Duodenal mucosa (tissue), 2 donors: ENCODE data around the gene PTGR2.
"Not testable (repeated sequence)": the region's sequence is repeated elsewhere in the genome, so short reads cannot be mapped to it uniquely, and the experiment has no call there.

Source experiments
- H3K27ac ChIP-seq: one replicate; pipeline ENCODE4 v1.7.0; 2013; ENCODE audit warnings: low read depth, low read length
- H3K27me3 ChIP-seq, 2 donors: one replicate each; pipeline ENCODE4 v1.7.0; 2013; ENCODE audit warnings: low read length in 2 of 2, control low read depth in 1 of 2; ENCODE audit not compliant: insufficient read depth in 2 of 2, control insufficient read depth in 1 of 2
- H3K36me3 ChIP-seq, 2 donors: one replicate each; pipeline ENCODE4 v1.7.0; 2013; ENCODE audit warnings: low read length in 2 of 2, control low read depth in 1 of 2; ENCODE audit not compliant: insufficient read depth in 2 of 2, control insufficient read depth in 1 of 2
- H3K4me1 ChIP-seq, 2 donors: one replicate each; pipeline ENCODE4 v1.7.0; 2013; ENCODE audit warnings: low read length in 2 of 2, control low read depth in 1 of 2; ENCODE audit not compliant: insufficient read depth in 2 of 2, control insufficient read depth in 1 of 2
- H3K4me3 ChIP-seq, 2 donors: one replicate each; pipeline ENCODE4 v1.7.0; 2013; ENCODE audit warnings: low read length in 2 of 2, low read depth in 1 of 2
- H3K9ac ChIP-seq, 2 donors: one replicate each; pipeline ENCODE4 v1.7.0; 2013; ENCODE audit warnings: low read length in 2 of 2, low read depth in 1 of 2
- H3K9me3 ChIP-seq, 2 donors: one replicate each; pipeline ENCODE4 v1.7.0; 2013; ENCODE audit warnings: low read length in 2 of 2, control low read depth in 1 of 2; ENCODE audit not compliant: control insufficient read depth in 1 of 2

The PTGR2 gene

GRCh38 chr14:73884438-73885190 is 33.0 kb downstream of the PTGR2 start:
- H3K4me1 ChIP-seq: peaks cover 14 to 29% of the 10 kb centered on the region in 2 donors
- no peak overlapping the region for H3K4me3 ChIP-seq
- H3K9me3 ChIP-seq: no peaks in the 10 kb centered on the region
- H3K27me3 ChIP-seq: no peaks in the 10 kb centered on the region
- H3K27ac ChIP-seq: no peak overlapping the region
- H3K9ac ChIP-seq: no peak overlapping the region
- H3K36me3 ChIP-seq: no peaks in the 10 kb centered on the region

- Histone ChIP-seq H3K9ac (peak within 1 kb of the TSS; percentile 95 to 98), H3K4me3 (peak within 1 kb of the TSS; percentile 87 to 93), H3K36me3 (peaks cover 0 to 2% of the 10 kb centered on the region in 2 donors), H3K4me1 (peaks cover 14 to 29% of the 10 kb centered on the region in 2 donors), H3K9me3 (no peaks in the 10 kb centered on the region), H3K27me3 (no peaks in the 10 kb centered on the region), H3K27ac (peak within 1 kb of the TSS; percentile 86)
Observed at GRCh38 chr14:73886449-73887317, 35.1 kb downstream of the PTGR2 start, which contains the start of gene ZNF410. Gene ZNF410, plus strand, starts transcription at chr14:73886859. Its CDS starts 5,317 bp downstream, at chr14:73892176.

- Histone ChIP-seq H3K9ac (peak overlapping the region; percentile 95 to 98), H3K36me3 (peaks cover 0 to 2% of the 10 kb centered on the region in 2 donors), H3K27ac (peak overlapping the region; percentile 86), H3K4me1 (peaks cover 14 to 29% of the 10 kb centered on the region in 2 donors), H3K9me3 (no peaks in the 10 kb centered on the region), H3K27me3 (no peaks in the 10 kb centered on the region), H3K4me3 (peak overlapping the region; percentile 87 to 93)
Observed at GRCh38 chr14:73887318-73887616, 35.6 kb downstream of the PTGR2 start.

GRCh38 chr14:73887694-73888459 is 36.2 kb downstream of the PTGR2 start:
- H3K9me3 ChIP-seq: no peaks in the 10 kb centered on the region
- H3K4me1 ChIP-seq: peaks cover 14 to 29% of the 10 kb centered on the region in 2 donors
- H3K27me3 ChIP-seq: no peaks in the 10 kb centered on the region
- peak overlapping the region; percentile 87 to 93 for H3K4me3 ChIP-seq
- H3K9ac ChIP-seq: peak overlapping the region; percentile 95 to 98
- peaks cover 0 to 5% of the 10 kb centered on the region in 2 donors for H3K36me3 ChIP-seq
- H3K27ac ChIP-seq: no peak overlapping the region

- Histone ChIP-seq H3K4me3 (peak overlapping the region in 1 of 2 donors; percentile 87), H3K27me3 (no peaks in the 10 kb centered on the region), H3K9ac (peak overlapping the region; percentile 95 to 98), H3K4me1 (peaks cover 14 to 29% of the 10 kb centered on the region in 2 donors), H3K27ac (no peak overlapping the region), H3K36me3 (peaks cover 3 to 9% of the 10 kb centered on the region in 2 donors), H3K9me3 (no peaks in the 10 kb centered on the region)
Observed at GRCh38 chr14:73888460-73888725, 36.8 kb downstream of the PTGR2 start.

GRCh38 chr14:73888971-73889370 is 37.3 kb downstream of the PTGR2 start:
- Histone ChIP-seq H3K36me3 (peaks cover 9 to 14% of the 10 kb centered on the region in 2 donors), H3K9ac (no peak overlapping the region)

GRCh38 chr14:73889376-73889775 is 37.7 kb downstream of the PTGR2 start:
- Histone ChIP-seq H3K27ac (no peak overlapping the region), H3K4me3 (no peak overlapping the region), H3K9me3 (no peaks in the 10 kb centered on the region), H3K4me1 (peaks cover 14 to 29% of the 10 kb centered on the region in 2 donors), H3K9ac (no peak overlapping the region), H3K36me3 (peaks cover 10 to 18% of the 10 kb centered on the region in 2 donors), H3K27me3 (no peaks in the 10 kb centered on the region)

More at GRCh38 chr14:73888971-73889370, 37.3 kb downstream of the PTGR2 start:
- H3K4me1 ChIP-seq: peaks cover 14 to 29% of the 10 kb centered on the region in 2 donors
- H3K27ac ChIP-seq: no peak overlapping the region
- no peaks in the 10 kb centered on the region for H3K9me3 ChIP-seq
- no peaks in the 10 kb centered on the region for H3K27me3 ChIP-seq
- no peak overlapping the region for H3K4me3 ChIP-seq

GRCh38 chr14:73894180-73894687 is 42.6 kb downstream of the PTGR2 start:
- H3K27me3 ChIP-seq, H3K27ac ChIP-seq, H3K4me3 ChIP-seq, H3K4me1 ChIP-seq, H3K9ac ChIP-seq, H3K9me3 ChIP-seq: not testable (repeated sequence)
- H3K36me3 ChIP-seq: peaks cover 34 to 63% of the 10 kb centered on the region in 2 donors

GRCh38 chr14:73895939-73896338 is 44.3 kb downstream of the PTGR2 start:
- Histone ChIP-seq H3K4me1 (no peaks in the 10 kb centered on the region), H3K27me3 (no peaks in the 10 kb centered on the region), H3K36me3 (peaks cover 34 to 74% of the 10 kb centered on the region in 2 donors), H3K9me3 (no peaks in the 10 kb centered on the region), H3K4me3 (no peak overlapping the region), H3K9ac (no peak overlapping the region), H3K27ac (no peak overlapping the region)
